ENCODE measurements around the gene CCL23. TPM values are rescaled to one million over a fixed set of nuclear protein-coding genes. Genes with fewer than 3 reads are reported as not detected.
"Not testable (repeated sequence)": the region's sequence is repeated elsewhere in the genome, so short reads cannot be mapped to it uniquely, and the experiment has no call there.

The CCL23 gene
- total RNA-seq, 1 donor from 2014 or later = not detected

DNA sequence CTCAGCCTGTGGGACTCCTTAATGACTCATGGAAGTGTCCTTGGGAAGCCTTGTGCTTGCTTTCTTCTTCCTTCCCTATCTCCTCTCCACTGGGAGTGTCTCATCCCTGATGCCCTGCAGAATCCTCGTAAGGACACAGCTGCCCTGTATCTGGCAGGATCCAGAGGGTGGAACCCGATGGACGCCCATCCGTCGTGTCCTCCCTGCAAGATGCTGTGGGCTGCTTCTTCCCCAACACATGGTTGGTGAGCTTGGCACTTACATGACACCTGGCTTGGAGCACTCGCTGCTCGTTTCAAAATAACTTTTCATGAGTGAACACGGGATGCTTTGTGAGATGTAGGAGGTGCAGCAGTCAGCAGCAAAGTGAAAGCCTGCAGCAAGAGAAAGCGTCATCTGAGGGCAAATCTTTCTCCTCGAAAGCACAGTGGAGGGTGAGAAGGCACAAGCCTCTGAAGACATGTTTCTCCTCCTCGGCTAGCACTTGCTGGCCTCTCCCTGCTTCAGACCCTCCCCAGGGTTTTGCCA lies 19.7 kb downstream of the CCL23 start:
- Mint-ChIP-seq H3K27me3 (peaks cover 15% of the 10 kb centered on the region), H3K9me3 (peaks cover 7% of the 10 kb centered on the region), H3K27ac (no peak overlapping the region), H3K4me3 (no peak overlapping the region), H3K4me1 (ENCODE audit: unreplicated experiment) (peaks cover 7% of the 10 kb centered on the region), H3K36me3 (no peaks in the 10 kb centered on the region)
- DNase-seq (ENCODE audit: extremely low spot score, unreplicated experiment) = no peak
- TF ChIP-seq, protein P1, sequence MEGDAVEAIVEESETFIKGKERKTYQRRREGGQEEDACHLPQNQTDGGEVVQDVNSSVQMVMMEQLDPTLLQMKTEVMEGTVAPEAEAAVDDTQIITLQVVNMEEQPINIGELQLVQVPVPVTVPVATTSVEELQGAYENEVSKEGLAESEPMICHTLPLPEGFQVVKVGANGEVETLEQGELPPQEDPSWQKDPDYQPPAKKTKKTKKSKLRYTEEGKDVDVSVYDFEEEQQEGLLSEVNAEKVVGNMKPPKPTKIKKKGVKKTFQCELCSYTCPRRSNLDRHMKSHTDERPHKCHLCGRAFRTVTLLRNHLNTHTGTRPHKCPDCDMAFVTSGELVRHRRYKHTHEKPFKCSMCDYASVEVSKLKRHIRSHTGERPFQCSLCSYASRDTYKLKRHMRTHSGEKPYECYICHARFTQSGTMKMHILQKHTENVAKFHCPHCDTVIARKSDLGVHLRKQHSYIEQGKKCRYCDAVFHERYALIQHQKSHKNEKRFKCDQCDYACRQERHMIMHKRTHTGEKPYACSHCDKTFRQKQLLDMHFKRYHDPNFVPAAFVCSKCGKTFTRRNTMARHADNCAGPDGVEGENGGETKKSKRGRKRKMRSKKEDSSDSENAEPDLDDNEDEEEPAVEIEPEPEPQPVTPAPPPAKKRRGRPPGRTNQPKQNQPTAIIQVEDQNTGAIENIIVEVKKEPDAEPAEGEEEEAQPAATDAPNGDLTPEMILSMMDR (conservative IDR thresholded peaks at IDR 0.05) = no peak

DNA sequence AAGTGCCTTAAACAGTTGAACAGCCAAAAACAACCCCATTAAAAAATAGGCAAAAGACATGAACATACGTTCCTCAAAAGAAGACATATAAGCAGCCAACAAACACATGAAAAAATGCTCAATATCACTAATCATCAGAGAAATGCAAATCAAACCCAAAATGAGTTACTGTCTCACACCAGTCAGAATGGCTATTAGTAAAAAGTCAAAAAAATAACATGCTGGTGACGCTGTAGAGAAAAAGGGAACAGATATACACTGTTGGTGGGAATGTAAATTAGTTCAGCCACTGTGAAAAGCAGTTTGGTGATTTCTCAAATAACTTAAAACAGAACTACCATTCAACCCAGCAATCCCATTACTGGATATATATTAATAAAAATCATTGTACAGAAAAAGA lies 22.4 kb downstream of the CCL23 start:
- H3K36me3 Mint-ChIP-seq; H3K27ac Mint-ChIP-seq; H3K9me3 Mint-ChIP-seq; H3K4me3 Mint-ChIP-seq; DNase-seq (ENCODE audit: extremely low spot score, unreplicated experiment); H3K4me1 Mint-ChIP-seq (ENCODE audit: unreplicated experiment): not testable (repeated sequence)
- peaks cover 15% of the 10 kb centered on the region for H3K27me3 Mint-ChIP-seq

DNA sequence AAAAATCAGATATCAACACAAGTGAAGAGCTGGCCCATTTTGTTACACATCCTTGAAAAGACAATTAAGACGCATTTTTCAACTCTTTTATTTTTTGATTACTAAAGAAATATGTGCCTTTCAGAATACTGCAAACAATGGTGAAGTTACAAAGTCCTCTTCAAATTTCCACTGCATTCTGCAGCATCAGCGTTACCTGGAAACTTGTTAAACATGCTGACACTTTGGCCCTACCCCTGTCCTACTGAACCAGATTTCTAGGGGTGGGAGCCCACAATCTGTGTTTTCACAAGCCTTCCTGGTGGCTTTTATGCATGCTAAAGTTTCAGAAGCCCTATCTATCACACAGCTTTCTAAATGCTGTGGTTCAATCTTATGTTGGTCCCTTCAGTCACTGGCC lies 26.7 kb downstream of the CCL23 start:
- peak; percentile 8 for DNase-seq (ENCODE audit: extremely low spot score, unreplicated experiment)
- H3K9me3 Mint-ChIP-seq = peaks cover 7% of the 10 kb centered on the region
- TF ChIP-seq, protein P1 (conservative IDR thresholded peaks at IDR 0.05) = no peak
- peaks cover 4% of the 10 kb centered on the region for H3K4me1 Mint-ChIP-seq (ENCODE audit: unreplicated experiment)
- H3K27me3 Mint-ChIP-seq = peaks cover 10% of the 10 kb centered on the region
- no peaks in the 10 kb centered on the region for H3K36me3 Mint-ChIP-seq
- H3K4me3 Mint-ChIP-seq = no peak overlapping the region
- peak overlapping the region; percentile 73 for H3K27ac Mint-ChIP-seq

DNA sequence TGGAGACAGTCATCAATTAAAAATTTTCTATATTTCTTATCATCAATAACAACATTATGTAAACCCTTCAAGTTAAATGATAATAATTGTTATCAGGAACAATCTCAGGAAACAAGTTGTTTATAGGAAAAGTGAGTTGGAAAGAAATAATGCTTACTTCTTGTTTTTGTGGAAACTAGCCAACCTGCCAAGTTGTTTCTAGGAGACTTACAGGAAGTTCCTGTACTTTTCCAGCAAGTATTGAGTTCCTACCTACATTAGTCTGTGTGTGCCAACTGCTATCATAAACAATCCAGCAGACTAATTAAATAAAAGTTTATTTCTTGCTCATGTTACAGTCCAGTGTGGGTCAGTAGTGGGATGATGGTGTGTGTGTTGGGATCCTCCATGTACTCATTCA lies 29.6 kb downstream of the CCL23 start:
- Mint-ChIP-seq H3K4me3 (no peak overlapping the region), H3K27ac (no peak overlapping the region), H3K9me3 (no peaks in the 10 kb centered on the region), H3K4me1 (ENCODE audit: unreplicated experiment) (peaks cover 4% of the 10 kb centered on the region), H3K27me3 (peaks cover 5% of the 10 kb centered on the region), H3K36me3 (no peaks in the 10 kb centered on the region)
- TF ChIP-seq, protein P1 (conservative IDR thresholded peaks at IDR 0.05) = no peak
- DNase-seq (ENCODE audit: extremely low spot score, unreplicated experiment) = no peak

DNA sequence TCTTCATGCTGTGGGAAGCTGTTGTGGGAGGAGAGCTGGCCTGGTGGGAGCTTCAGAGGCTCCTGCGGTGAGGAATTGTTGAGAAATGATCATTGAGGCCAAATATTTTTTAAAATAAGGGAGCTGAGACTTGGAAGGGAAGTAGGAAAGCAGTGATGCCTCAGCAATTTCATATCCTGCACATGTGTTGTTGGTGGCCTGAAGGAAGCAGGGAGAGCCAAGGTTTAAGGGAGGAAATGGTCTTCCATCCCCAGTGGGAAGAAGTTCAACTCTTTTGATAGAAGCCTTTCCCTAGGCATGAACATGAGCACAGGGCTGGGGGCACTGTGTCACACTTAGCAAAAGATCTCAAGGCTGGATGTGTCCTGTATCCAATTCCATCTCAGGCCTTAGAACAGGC lies 31.1 kb downstream of the CCL23 start, which contains the start of gene CCL14:
Gene CCL14, minus strand, starts transcription at position 87 of the 400 bp plus-strand sequence. Its CDS starts 80 bp downstream, at position 7.
- H3K4me1 Mint-ChIP-seq (ENCODE audit: unreplicated experiment) = peaks cover 4% of the 10 kb centered on the region
- DNase-seq (ENCODE audit: extremely low spot score, unreplicated experiment) = no peak
- H3K36me3 Mint-ChIP-seq = no peaks in the 10 kb centered on the region
- peaks cover 5% of the 10 kb centered on the region for H3K27me3 Mint-ChIP-seq
- H3K9me3 Mint-ChIP-seq = no peaks in the 10 kb centered on the region
- TF ChIP-seq, protein P1 (conservative IDR thresholded peaks at IDR 0.05) = no peak
- H3K27ac Mint-ChIP-seq = no peak within 1 kb of the TSS
- H3K4me3 Mint-ChIP-seq = no peak within 1 kb of the TSS

DNA sequence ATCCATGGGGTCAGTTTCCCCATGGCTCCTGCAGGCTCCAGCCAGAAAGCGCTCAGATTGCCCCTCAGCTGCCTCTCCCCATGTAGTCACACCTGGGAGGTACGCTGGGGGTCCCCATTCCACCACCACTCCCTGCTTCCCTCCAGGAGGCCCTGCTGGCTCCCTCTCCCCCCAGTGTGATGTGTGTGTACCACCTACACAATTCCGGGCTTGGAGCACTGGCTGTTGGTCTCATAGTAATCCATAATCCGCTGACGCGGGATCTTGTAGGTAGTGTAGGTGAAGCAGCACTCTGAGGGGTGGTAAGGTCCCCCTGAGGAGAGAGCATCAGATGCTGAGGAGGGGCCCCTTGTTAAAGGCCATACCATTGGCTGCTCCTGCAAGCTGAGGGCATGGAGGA lies 33.6 kb downstream of the CCL23 start:
- peak; percentile 47 for DNase-seq (ENCODE audit: extremely low spot score, unreplicated experiment)
- H3K27me3 Mint-ChIP-seq = peaks cover 6% of the 10 kb centered on the region

More for the DNA sequence above, 33.6 kb downstream of the CCL23 start:
- no peaks in the 10 kb centered on the region for H3K4me1 Mint-ChIP-seq (ENCODE audit: unreplicated experiment)
- no peaks in the 10 kb centered on the region for H3K36me3 Mint-ChIP-seq
- TF ChIP-seq, protein P1 (conservative IDR thresholded peaks at IDR 0.05) = no peak
- no peaks in the 10 kb centered on the region for H3K9me3 Mint-ChIP-seq
- no peak overlapping the region for H3K4me3 Mint-ChIP-seq
- no peak overlapping the region for H3K27ac Mint-ChIP-seq

Measured in type B pancreatic cell (in vitro differentiated cells).